SK-N-SH (cell line): ENCODE measurements around the gene SLC25A44. TPM values are rescaled to one million over a fixed set of nuclear protein-coding genes. Genes with fewer than 3 reads are reported as not detected.

Experiments
- CTCF ChIA-PET: fragments of 300-600, 350-600 bp; formaldehyde crosslinking; extraction: SDS; loops from one replicate; lab custom pipeline; 2021; lab: Yijun Ruan, JAX
- POLR2A ChIA-PET: fragments of 350-600 bp; sonication (Branson Sonifier 250); formaldehyde crosslinking; extraction: SDS; loops from one replicate; lab custom pipeline; 2020; ENCODE audit warnings: antibody characterized with exemption, inconsistent platforms; lab: Yijun Ruan, JAX
- DNase-seq: peaks from one replicate; pipeline ENCODE4 v3.0.0; 2012
- H2AFZ ChIP-seq: fragments of 200-600 bp; sonication (generic); 2 replicates; pipeline ENCODE4 v1.8.1; 2016; ENCODE audit warnings: antibody characterized with exemption, mild to moderate bottlenecking, low read depth
- H3F3A ChIP-seq: fragments of 200-600 bp; sonication (generic); replicated peaks from 2 replicates; pipeline ENCODE3; 2016; ENCODE audit warnings: antibody characterized with exemption, mild to moderate bottlenecking; ENCODE audit not compliant: insufficient read depth
- H3K27ac ChIP-seq, 2 experiments: fragments of 200-500 bp in 1 of 2; fragments of 200-600 bp in 1 of 2; sonication (Bioruptor generic) in 1 of 2; sonication (generic), shearing (Covaris generic) in 1 of 2; 2 replicates each; pipeline versions ENCODE4 v1.5.1 to v1.6.1; 2014 to 2016; ENCODE audit warnings: low read depth in 2 of 2, inconsistent platforms in 1 of 2, low read length in 1 of 2, mild to moderate bottlenecking in 1 of 2, mixed read lengths in 1 of 2
- H3K27me3 ChIP-seq: fragments of 200-600 bp; sonication (generic), shearing (Covaris generic); 2 replicates; pipeline ENCODE4 v1.6.1; 2016; ENCODE audit warnings: mixed run types; ENCODE audit not compliant: insufficient read depth
- H3K36me3 ChIP-seq, 2 experiments: fragments of 200-500 bp in 1 of 2; fragments of 200-600 bp in 1 of 2; sonication (Bioruptor generic) in 1 of 2; sonication (generic) in 1 of 2; replicated peaks in 1 of 2; 2 replicates each; pipeline versions ENCODE3 to v1.5.1; 2014 to 2016; ENCODE audit warnings: low read length in 1 of 2, mild to moderate bottlenecking in 1 of 2; ENCODE audit not compliant: insufficient read depth in 2 of 2, control insufficient read depth in 1 of 2
- H3K4me1 ChIP-seq, 2 experiments: fragments of 200-500 bp in 1 of 2; fragments of 200-600 bp in 1 of 2; sonication (Bioruptor generic) in 1 of 2; sonication (generic), shearing (Covaris generic) in 1 of 2; 2 replicates each; pipeline versions ENCODE4 v1.5.1 to v1.6.1; 2014 to 2016; ENCODE audit warnings: low read depth in 1 of 2, low read length in 1 of 2, mixed run types in 1 of 2; ENCODE audit not compliant: insufficient read depth in 2 of 2, control insufficient read depth in 1 of 2
- H3K4me2 ChIP-seq: fragments of 200-600 bp; sonication (generic), shearing (Covaris generic); 2 replicates; pipeline ENCODE4 v1.6.1; 2017; ENCODE audit warnings: mixed run types
- H3K4me3 ChIP-seq, 2 experiments: fragments of 200-500 bp in 1 of 2; fragments of 200-600 bp in 1 of 2; sonication (Bioruptor generic) in 1 of 2; sonication (generic), shearing (Covaris generic) in 1 of 2; 2 replicates each; pipeline versions ENCODE4 v1.5.1 to v1.8.1; 2014 to 2016; ENCODE audit warnings: low read depth in 2 of 2, inconsistent platforms in 1 of 2, low read length in 1 of 2, mild to moderate bottlenecking in 1 of 2, mixed read lengths in 1 of 2, moderate library complexity in 1 of 2
- H3K79me2 ChIP-seq: fragments of 200-600 bp; sonication (generic); 2 replicates; pipeline ENCODE4 v1.8.1; 2017; ENCODE audit warnings: mild to moderate bottlenecking; ENCODE audit not compliant: insufficient read depth
- H3K9ac ChIP-seq: fragments of 200-600 bp; sonication (generic); 2 replicates; pipeline ENCODE4 v1.6.1; 2017; ENCODE audit warnings: mixed run types
- H3K9me2 ChIP-seq: fragments of 200-600 bp; sonication (generic); 2 replicates; pipeline ENCODE4 v1.6.1; 2017; ENCODE audit warnings: mixed run types
- H3K9me3 ChIP-seq: fragments of 200-600 bp; sonication (generic); 2 replicates; pipeline ENCODE4 v1.6.1; 2017; ENCODE audit warnings: mixed run types, mild to moderate bottlenecking, moderate library complexity
- H4K20me1 ChIP-seq: fragments of 200-600 bp; sonication (generic); 2 replicates; pipeline ENCODE4 v1.6.1; 2017; ENCODE audit warnings: mild to moderate bottlenecking, mixed run types; ENCODE audit not compliant: insufficient read depth
- ELF1 ChIP-seq: IDR thresholded peaks from 2 replicates; pipeline ENCODE4 v1.4.0; 2012
- EP300 ChIP-seq, 2 experiments: IDR thresholded peaks; 2 replicates each; pipeline versions ENCODE4 v1.4.0 to v1.6.1; 2012; ENCODE audit warnings: borderline replicate concordance in 1 of 2, low read depth in 1 of 2, low read length in 1 of 2
- EZH2phosphoT487 ChIP-seq: fragments of 200-600 bp; sonication (generic); IDR thresholded peaks from 2 replicates; pipeline ENCODE4 v1.6.1; 2017; ENCODE audit warnings: low read depth, mixed run types, mild to moderate bottlenecking, antibody characterized with exemption, moderate library complexity, borderline replicate concordance
- FOXM1 ChIP-seq: IDR thresholded peaks from 2 replicates; pipeline ENCODE4 v1.4.0; 2012; ENCODE audit warnings: low read depth, mild to moderate bottlenecking
- GABPA ChIP-seq: IDR thresholded peaks from 2 replicates; pipeline ENCODE4 v1.4.0; 2012; ENCODE audit warnings: low read depth, mild to moderate bottlenecking
- GATA2 ChIP-seq: sonication (generic); formaldehyde crosslinking; IDR thresholded peaks from 2 replicates; pipeline ENCODE4 v1.5.0; 2020; ENCODE audit warnings: mild to moderate bottlenecking, missing genetic modification reagents
- IRF3 ChIP-seq: fragments of 150-350 bp; IDR thresholded peaks from 2 replicates; pipeline ENCODE4 v1.6.1; 2016; ENCODE audit warnings: mild to moderate bottlenecking, low read depth, low read length
- MAX ChIP-seq: IDR thresholded peaks from 2 replicates; pipeline ENCODE4 v1.4.0; 2012; ENCODE audit warnings: low read depth
- MEF2A ChIP-seq: IDR thresholded peaks from 2 replicates; pipeline ENCODE4 v1.4.0; 2012; ENCODE audit warnings: low read depth, borderline replicate concordance
- NFIC ChIP-seq: IDR thresholded peaks from 2 replicates; pipeline ENCODE4 v1.4.0; 2012; ENCODE audit warnings: borderline replicate concordance
- NRF1 ChIP-seq: IDR thresholded peaks from 2 replicates; pipeline ENCODE4 v1.6.1; 2012; ENCODE audit warnings: low read depth, mild to moderate bottlenecking, low read length
- PBX3 ChIP-seq: IDR thresholded peaks from 2 replicates; pipeline ENCODE4; 2012
- POLR2AphosphoS5 ChIP-seq: IDR thresholded peaks from 2 replicates; pipeline ENCODE4 v1.6.1; 2012; ENCODE audit warnings: low read depth, low read length
- RCOR1 ChIP-seq: fragments of 150-350 bp; IDR thresholded peaks from 2 replicates; pipeline ENCODE4 v1.6.1; 2017; ENCODE audit warnings: antibody characterized with exemption, low read length
- RFX5 ChIP-seq: IDR thresholded peaks from 2 replicates; pipeline ENCODE4 v1.6.1; 2012; ENCODE audit warnings: mild to moderate bottlenecking, improper control_type of control experiment, low read length
- SMC3 ChIP-seq: IDR thresholded peaks from 2 replicates; pipeline ENCODE4 v1.6.1; 2012; ENCODE audit warnings: low read depth, low read length, improper control_type of control experiment
- TAF1 ChIP-seq: IDR thresholded peaks from 2 replicates; pipeline ENCODE4 v1.6.1; 2012; ENCODE audit warnings: low read depth, mild to moderate bottlenecking, low read length, moderate library complexity, borderline replicate concordance
- USF2 ChIP-seq: fragments of 150-350 bp; IDR thresholded peaks from 2 replicates; pipeline ENCODE4 v1.6.1; 2017; ENCODE audit warnings: antibody characterized with exemption, low read length, low read depth, borderline replicate concordance
- ZBTB33 ChIP-seq: IDR thresholded peaks from 2 replicates; pipeline ENCODE4 v1.4.0; 2012; ENCODE audit warnings: low read depth, borderline replicate concordance
- WGBS: methylation state at CpG from one replicate; pipeline ENCODE4 v1.1.6; 2017; ENCODE audit warnings: low lambda C conversion rate; 5-methylcytosine and 5-hydroxymethylcytosine counted together
- polyA plus RNA-seq, 3 experiments: library from polyadenylated mRNA; depleted of rRNA; stranded (reverse); fragments of >200 nt; gene quantifications; 2 replicates each; pipeline ENCODE4 v1.2.3, GENCODE V29; 2012

Gene SLC25A44
- polyA plus RNA-seq, 1 of the 3 experiments (the other 2 are of a cell fraction) = 28.5 TPM

GRCh38 chr1:156246781-156247459 is 53.0 kb downstream of the SLC25A44 start:
- TF ChIP-seq IRF3 = no peak
- TF ChIP-seq MAX = no peak
- no peak for TF ChIP-seq PBX3
- TF ChIP-seq RFX5 = no peak
- TF ChIP-seq USF2 = no peak
- no peak for TF ChIP-seq MEF2A
- TF ChIP-seq RCOR1 = no peak
- no peak for TF ChIP-seq EZH2phosphoT487
- TF ChIP-seq NFIC = no peak
- no peak for TF ChIP-seq SMC3
- TF ChIP-seq ELF1 = no peak
- no peak for TF ChIP-seq GABPA
- no peak for TF ChIP-seq POLR2AphosphoS5
- TF ChIP-seq EP300 (IDR thresholded peaks at IDR 0.05; ENCODE audit: borderline replicate concordance in 1 of 2, low read depth in 1 of 2, low read length in 1 of 2) = no peak
- TF ChIP-seq FOXM1 = no peak
- no peak for TF ChIP-seq NRF1
- TF ChIP-seq ZBTB33 = no peak
- no peak for TF ChIP-seq TAF1
- no peak for TF ChIP-seq GATA2
- H2AFZ ChIP-seq = no peak overlapping the region
- POLR2A ChIA-PET = interaction anchor here (1.0 kb wide), 1 partner anchor 15 kb away, joined by 3 read pairs; no protein-coding TSS in a partner anchor
- no peaks in the 10 kb centered on the region for H3K27me3 ChIP-seq
- H3K9ac ChIP-seq = no peak overlapping the region
- no peak for DNase-seq
- H3K79me2 ChIP-seq = no peaks in the 10 kb centered on the region
- no peak overlapping the region for H3K4me2 ChIP-seq
- no peaks in the 10 kb centered on the region for H4K20me1 ChIP-seq
- no peaks in the 10 kb centered on the region for H3K9me3 ChIP-seq
- H3K4me3 ChIP-seq = no peak overlapping the region
- peaks cover 2 to 63% of the 10 kb centered on the region in 2 experiments; a peak in 3 of 4 replicates for H3K4me1 ChIP-seq
- no peaks in the 10 kb centered on the region for H3K9me2 ChIP-seq
- H3K36me3 ChIP-seq = peaks cover 5 to 38% of the 10 kb centered on the region in 2 experiments
- H3F3A ChIP-seq = peaks cover 4% of the 10 kb centered on the region
- CTCF ChIA-PET = interaction anchor here (1.4 to 4.0 kb wide), 4 partner anchors 10 to 87 kb away, joined by 4 to 26 read pairs (median 12); no protein-coding TSS in a partner anchor
- WGBS = 96% methylated on average over 6 of the region's 16 CpGs
- no peak overlapping the region; a peak in 1 of 4 replicates for H3K27ac ChIP-seq
